ENCODE measurements around the gene KIF4B. TPM values are rescaled to one million over a fixed set of nuclear protein-coding genes. Genes with fewer than 3 reads are reported as not detected.
"Not testable (repeated sequence)": the region's sequence is repeated elsewhere in the genome, so short reads cannot be mapped to it uniquely, and the experiment has no call there.

KIF4B gene, protein sequence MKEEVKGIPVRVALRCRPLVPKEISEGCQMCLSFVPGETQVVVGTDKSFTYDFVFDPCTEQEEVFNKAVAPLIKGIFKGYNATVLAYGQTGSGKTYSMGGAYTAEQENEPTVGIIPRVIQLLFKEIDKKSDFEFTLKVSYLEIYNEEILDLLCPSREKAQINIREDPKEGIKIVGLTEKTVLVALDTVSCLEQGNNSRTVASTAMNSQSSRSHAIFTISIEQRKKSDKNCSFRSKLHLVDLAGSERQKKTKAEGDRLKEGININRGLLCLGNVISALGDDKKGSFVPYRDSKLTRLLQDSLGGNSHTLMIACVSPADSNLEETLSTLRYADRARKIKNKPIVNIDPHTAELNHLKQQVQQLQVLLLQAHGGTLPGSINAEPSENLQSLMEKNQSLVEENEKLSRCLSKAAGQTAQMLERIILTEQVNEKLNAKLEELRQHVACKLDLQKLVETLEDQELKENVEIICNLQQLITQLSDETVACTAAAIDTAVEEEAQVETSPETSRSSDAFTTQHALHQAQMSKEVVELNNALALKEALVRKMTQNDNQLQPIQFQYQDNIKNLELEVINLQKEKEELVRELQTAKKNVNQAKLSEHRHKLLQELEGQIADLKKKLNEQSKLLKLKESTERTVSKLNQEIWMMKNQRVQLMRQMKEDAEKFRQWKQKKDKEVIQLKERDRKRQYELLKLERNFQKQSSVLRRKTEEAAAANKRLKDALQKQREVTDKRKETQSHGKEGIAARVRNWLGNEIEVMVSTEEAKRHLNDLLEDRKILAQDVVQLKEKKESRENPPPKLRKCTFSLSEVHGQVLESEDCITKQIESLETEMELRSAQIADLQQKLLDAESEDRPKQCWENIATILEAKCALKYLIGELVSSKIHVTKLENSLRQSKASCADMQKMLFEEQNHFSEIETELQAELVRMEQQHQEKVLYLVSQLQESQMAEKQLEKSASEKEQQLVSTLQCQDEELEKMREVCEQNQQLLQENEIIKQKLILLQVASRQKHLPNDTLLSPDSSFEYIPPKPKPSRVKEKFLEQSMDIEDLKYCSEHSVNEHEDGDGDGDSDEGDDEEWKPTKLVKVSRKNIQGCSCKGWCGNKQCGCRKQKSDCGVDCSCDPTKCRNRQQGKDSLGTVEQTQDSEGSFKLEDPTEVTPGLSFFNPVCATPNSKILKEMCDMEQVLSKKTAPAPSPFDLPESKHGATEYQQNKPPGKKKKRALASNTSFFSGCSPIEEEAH
- not detected for total RNA-seq

DNA sequence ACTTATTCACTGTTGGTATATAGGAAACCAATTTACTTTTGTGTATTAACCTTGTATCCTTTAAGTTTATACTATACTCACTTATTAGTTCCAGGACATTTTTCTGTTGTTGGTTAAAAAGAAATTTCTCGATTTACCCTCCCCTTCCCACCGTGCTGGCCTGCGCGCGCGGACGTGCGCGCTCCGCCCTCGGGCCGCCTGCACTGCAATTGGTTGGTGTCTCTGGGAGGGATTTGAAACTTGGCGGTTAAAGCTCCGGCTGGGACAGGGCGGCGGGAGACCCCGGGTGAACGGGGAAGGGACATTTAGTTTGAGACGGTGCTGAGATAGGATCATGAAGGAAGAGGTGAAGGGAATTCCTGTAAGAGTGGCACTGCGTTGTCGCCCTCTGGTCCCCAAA, at the start of gene KIF4B:
KIF4B (plus strand) TSS at position 230 of the 400 bp plus-strand sequence; CDS start at position 335, 105 bp downstream.
- DNase-seq, result no peak

DNA sequence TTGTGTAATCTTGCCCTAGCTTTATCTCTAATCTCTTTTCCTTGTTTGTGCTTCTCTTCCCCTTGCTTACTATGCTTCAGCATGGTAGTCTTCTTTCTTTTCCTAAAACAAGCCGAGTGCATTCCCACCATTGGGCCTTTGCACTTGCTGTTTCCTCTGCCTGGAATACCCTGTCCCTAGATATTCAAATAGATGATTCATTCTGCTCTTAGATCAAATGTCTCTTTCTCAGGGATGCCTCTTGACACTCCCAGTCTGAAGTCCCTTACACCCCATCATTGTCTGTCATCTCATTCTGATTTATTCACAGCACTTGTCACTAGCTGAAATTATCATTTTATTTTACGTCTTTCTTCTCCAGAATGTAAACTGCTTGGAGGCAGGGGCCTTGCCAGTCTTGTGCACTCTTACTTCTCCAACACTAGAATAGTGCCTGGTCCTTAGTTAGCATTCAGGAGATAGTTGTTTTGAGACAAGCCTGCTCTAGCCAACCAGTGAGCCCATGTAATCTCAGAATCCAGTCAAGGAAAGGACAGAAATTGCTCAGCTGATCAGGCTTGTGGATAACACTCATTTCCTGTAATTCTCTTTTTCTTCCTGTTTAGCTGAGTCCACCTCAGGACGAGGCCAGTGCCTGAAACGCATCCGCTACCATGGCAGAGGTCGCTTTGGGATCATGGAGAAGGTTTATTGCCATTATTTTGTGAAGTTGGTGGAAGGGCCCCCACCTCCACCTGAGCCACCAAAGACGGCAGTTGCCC, 47.3 kb upstream of the KIF4B start:
- DNase-seq, result no peak

DNA sequence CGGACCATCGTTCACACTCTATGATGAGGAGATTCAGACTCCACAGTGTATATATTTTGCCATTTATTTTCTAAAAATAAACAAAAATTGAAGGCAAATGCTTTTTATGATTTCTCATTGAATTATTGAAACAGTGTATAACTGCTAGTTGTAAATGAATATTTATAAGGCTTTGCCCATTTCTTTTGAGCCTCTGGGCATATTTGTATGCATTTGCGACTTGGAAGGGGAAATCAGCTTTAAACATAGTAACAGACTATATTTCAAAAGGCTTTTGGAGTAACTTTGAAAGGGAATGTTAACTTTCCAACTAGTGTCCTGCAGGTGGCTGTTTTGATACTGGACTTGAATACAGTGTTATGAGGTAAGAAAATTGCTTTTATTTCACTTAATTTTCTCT, 46.7 kb upstream of the KIF4B start:
- DNase-seq, result no peak

DNA sequence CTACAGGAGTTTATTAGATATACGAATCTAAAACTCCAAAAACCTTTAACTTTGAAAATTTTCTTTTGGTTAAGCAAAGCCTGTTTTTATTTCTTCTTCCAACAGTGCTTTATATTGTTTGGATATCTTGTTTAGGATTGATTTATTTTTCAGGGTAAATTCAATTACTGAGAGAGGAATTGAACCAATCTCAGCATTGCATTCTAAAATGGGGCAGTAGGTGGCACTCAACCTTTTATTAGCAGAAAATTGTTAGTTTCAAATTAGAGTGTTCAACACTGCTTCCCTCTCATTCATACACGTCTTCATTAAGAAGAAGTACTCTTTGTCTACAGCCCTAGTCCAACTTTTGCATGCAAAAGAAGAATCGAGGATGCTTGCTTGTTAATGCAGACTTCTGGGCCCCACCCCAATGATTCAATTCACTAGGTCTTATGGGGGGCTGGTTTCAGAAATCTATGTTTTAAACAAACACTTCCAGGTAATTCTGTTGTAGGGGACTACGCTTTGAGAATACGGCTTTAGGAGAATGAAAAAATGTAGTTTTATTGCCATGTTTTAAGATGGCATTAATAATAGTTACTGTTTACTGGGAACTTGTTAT, 46.0 kb upstream of the KIF4B start:
- no peak for DNase-seq

DNA sequence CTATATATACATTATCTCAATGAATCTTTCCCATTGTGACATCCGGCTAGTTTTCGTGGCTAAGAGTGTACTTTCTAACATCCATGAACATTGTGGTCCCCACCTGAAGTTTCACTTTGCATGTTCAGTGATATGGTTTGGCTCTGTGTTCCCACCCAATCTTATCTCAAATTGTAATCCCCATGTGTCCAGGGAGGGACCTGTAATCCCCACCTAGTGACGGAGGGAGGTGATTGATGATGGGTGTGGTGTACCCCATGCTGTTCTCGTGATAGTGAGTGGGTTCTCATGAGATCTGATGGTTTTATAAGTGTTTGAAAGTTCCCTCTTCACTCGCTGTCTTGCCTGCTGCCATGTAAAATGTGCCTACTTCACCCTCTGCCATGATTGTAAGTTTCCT, 44.6 kb upstream of the KIF4B start:
- no peak for DNase-seq

DNA sequence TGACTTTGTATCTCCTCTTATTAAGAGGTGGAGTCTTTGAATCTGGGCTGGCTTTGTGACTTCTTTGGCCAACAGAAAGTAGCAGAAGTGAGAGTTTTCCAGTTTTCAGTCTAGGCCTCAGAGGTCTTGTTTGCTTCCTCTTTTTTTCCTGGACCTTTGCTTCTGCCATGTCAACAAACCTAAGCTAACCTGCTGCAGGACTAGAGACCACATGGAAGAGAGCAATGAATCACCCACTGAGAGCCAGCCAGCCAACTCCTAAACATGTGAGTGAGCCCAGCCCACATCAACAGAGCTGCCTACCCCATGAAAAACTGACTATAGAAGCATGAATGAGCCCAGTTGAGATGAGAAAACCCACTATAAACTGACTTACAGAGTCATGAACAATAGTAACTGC, 42.8 kb upstream of the KIF4B start:
- DNase-seq, result no peak

DNA sequence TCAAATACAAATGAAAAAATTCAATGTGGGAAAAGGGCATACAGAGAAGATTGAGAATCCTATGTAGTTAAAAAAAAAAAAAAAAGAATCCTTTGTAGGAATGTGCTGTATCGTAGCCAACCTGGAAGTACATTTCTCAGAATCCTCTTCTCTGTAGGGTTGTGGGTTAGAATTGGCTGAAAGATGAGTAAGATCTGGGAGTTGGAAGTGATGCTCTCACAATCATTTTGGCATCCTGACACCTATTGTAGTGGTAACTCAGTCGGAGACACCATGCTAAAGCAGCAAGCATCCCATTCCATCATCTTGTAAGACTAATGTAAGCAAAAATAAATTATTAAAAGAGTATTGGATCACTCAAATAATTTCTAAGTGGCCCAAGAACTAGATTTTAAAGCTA, 42.1 kb upstream of the KIF4B start:
- no peak for DNase-seq

DNA sequence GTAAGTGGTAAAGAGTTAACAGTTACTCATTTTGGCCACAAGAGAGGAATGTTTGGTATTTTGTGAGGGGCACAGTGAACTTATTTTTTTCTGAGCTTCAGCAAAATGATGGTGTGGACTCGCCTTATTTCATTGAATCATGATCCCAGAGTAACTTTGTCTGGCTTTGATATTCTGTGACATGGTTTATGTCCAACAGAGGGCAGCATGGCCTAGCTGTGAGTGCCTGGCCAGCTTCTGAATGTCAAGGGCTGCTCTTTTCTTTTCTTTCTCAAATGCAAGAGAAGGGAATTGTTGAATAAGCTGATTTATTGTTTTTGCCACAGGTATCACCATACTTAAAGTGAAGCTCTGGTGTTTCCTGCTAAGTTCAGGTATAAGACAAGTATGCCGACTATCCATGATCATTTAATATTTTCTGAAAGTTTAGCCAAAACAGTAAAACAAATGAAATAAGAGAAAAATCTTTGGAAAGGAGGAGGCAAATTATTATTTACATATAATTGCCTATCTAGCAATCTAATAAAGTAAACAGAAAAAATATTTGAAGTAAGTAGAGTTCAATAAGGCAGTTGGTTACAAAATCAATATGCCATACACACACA, 41.0 kb upstream of the KIF4B start:
- DNase-seq, result no peak

DNA sequence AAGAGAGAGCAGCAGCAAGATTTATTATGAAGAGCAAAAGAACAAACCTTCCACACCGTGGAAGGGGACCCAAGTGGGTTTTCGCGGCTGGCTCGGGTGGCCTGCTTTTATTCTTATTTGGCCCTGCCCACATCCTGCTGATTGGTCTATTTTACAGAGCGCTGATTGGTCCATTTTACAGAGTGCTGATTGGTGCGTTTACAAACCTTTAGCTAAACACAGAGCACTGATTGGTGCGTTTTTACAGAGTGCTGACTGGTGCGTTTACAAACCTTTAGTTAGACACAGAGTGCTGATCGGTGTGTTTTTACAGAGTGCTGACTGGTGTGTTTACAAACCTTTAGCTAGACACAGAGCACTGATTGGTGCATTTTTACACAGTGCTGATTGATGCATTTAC, 37.5 kb upstream of the KIF4B start:
- DNase-seq, result not testable (repeated sequence)

DNA sequence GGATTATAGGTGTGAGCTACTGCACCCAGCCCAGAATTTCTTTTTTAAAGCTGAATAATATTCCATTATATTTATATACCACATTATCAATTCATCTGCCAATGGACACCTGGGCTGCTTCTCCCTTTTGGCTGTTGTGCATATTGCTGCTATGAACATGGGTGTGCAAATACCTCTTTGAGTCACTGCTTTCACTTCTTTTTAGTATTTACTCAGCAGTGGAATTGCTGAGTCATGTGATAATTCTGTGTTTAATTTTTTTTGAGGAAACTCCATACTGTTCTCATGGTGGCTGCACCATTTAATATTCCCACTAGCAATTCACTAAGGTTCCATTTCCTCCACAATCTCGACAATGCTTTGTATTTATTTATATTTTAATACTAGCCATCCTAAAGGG, 36.1 kb upstream of the KIF4B start:
- no peak for DNase-seq

DNA sequence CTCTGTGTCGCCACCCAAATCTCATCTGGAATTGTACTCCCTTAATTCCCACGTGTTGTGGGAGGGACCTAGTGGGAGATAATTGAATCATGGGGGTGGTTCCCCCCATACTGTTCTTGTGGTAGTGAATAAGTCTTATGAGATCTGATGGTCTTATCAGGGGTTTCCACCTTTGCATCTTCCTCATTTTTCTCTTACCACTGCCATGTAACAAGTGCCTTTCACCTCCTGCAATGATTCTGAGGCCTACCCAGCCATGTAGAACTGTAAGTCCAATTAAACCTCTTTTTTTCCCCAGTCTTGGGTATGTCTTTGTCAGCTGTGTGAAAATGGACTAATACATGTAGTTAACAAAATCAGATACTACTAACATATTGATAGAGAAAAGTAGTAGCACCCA, 35.3 kb upstream of the KIF4B start:
- DNase-seq, result not testable (repeated sequence)

DNA sequence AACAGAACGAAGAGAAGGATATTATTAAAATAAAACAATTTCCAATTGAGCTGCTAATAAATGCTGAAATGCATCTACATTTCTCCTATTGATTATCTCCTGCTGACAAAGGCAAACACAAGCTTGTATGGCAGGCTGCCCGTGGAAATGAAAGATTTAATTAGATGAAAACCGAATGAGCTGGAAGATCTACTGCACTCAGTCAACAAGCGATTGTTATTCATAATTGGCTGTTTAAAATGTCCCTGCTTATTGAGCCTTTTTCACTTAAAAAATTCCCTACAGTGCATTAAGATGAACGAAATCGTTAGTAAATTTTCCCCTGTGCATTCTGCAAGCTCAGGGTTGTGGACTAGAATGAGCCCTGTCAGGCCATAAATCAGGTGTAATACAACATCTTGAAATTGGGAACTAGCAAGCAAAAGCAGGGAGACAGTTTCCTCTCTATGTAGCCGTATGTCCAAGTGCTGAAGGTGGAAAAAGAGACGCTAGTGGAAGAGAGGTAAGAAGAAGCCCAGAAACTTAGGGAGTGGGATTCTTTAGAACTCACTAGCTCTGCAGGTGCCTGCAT, 28.5 kb upstream of the KIF4B start:
- DNase-seq, result no peak

DNA sequence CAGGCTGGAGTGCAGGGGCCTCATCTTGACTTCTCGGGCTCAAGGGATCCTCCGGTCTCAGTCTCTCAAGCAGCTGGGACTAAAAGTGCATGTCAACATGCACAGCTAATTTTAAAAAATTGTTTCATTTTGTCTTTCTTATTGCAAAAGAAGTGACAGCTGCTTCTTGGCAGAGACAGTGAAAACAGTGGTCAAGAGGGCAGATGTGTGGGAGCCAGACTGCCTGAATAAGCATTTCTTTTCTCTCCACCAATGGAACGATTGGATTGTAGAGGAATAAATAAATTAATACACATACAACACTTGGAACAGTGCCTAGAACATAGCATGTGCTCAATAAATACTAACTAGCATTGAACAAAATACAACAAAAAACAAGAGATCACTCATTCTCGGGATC, 27.4 kb upstream of the KIF4B start:
- DNase-seq, result no peak

DNA sequence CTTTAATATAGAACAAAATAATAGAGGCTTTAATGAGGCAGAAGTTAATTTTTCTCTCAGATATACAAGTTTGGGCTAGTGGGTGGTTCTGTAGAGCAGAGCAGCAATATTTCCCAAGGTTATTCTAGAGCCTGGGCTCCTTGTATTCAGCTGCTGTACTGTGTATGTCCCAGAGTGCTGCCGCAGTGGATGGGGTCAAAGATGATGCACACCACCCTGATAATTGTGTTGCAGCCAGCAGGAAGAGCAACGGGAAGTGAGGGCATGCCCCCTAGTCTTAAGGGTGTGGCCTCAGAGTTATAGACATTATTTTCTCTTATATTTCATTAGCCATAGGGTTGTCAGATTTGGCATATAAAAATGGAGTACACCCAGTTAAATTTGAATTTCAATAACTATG, 23.9 kb upstream of the KIF4B start:
- no peak for DNase-seq

DNA sequence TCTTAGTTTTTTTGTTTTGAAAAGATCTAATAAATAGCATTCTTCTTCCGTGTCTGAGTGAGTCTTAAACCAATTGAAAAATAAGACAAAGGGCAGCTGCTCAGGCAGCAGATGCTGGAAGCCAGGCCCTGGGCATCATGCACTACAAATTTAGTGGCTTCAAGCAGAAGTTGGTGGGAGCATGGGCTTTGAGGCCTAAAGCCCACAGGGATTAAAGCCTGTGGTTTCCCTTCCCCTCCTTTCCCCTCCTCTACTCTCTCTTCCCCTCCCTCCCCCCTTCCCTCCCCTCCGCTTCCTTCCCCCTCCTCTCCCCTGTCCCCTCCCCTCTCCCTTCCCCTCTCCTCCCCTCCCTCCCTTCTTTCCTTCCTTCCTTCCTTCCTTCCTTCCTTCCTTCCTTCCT, 20.1 kb upstream of the KIF4B start:
- DNase-seq, result no peak

DNA sequence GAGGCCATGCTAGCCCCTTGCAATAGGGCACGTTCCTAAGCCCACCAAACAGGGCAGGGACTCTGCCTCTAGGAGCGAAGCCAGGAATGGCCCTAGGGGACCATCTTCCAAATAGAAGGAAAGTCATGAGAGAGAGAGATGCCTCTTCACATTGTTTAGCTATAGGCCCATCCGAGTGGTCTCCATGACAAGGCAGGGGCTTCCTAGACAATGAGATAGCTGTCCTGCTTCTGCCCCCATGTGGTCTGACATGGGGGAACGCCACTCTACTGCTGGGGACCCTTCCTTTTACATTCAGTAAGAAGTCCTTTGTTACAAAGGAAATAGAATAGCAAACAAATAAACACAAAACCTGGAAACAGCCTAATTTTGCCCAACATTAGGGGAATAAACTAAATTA, 17.9 kb upstream of the KIF4B start:
- no peak for DNase-seq

DNA sequence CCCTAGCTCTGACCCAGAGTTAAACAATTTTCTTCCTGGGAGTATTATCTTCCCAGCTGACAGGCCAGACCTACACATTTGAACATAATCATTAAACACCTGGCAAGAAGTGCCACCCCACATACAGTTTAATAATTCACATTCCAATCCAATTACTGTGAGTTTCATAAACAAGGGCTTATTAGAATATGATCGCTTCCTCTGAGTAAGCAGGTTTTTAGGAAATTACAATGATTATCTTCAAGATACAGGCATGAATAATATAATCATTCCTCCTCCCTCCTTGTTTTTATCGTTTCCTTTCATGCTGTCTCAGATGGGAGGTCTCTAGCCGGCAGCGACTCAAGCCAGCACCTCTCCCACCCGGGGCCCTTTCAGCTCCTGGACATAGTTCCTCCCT, 15.8 kb upstream of the KIF4B start:
- no peak for DNase-seq

DNA sequence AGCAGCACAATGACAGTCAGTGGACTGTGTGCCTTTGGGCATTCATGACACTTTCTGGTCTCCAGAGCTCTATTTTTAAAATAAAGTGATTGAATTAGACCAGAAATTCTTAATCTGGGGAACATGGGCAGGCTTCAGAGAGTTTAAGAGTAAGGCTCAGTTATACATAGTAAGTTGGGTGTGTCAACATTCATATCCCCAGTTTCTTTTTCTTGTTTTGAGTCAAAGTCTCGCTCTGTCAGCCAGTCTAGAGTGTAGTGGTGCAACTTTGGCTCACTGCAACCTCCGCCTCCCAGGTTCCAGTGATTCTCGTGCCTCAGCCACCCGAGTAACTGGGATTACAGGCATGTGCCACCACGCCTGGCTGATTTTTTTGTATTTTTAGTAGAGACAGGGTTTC, 13.7 kb upstream of the KIF4B start:
- DNase-seq, result no peak

DNA sequence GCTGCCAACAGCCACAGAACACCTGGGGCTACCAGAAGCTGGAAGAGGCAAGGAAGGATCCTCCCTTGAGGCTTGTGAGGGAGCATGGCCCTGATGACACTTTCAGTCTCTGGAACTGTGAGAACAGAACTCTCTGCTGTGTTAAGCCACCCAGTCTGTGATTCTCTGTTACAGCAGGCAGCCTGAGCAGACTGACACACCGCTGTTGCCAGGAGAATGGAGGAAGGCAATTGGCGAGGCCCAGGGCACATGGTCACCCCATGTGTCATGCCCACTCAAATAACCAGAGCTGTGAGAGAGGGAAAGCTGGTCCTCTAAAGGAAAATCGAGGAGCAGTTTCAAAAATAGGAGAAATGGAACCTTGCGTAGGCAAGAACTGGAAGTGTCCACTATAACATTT, 12.0 kb upstream of the KIF4B start:
- DNase-seq, result no peak

DNA sequence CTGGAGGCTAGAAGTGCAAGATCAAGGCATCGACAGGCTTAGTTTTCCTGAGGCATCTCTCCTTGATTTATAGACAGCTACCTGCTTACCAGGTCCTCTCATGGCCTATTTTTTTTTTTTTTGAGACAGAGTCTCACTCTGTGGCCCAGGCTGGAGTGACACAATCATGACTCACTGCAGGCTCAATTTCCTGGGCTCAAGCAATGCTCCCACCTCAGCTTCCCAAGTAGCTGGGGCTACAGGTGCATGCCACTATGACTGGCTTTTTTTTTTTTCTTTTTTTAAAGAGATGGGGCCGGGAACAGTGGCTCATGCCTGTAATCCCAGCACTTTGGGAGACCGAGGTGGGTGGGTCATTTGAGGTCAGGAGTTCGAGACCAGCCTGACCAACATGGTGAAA, 10.8 kb upstream of the KIF4B start:
- not testable (repeated sequence) for DNase-seq

DNA sequence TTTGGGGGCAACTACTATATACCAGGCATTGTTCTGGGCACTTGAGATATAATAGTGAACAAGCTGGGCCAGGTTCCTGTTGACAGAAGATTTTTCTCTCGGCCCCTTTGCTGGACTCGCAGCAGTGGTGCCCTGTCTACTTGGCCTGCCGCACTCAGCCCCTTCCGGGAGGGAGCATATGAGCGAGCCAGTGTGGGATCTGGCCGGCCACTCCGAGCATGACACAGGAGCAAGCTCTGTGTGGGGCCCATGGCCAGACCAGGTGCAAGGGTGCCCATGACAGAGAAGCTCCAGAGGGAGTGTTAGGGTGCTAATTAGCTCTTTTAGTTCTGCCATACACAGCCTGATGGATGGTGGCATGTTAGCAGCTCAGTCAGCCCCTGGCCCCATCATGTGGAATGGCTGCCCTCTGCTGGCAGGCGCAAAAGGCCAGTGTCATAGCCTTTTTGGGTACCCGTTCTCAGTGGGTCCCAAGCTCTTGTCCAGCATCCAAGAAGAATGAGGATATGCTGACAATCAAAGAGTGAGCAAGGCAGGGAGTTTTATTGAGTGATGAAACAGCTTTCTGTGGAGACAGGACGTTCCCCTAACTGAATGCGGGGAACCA, 9.3 kb upstream of the KIF4B start:
- no peak for DNase-seq

All from effector CD4-positive, alpha-beta T cell (primary cell).